ENCODE measurements around the gene ST6GAL2.

DNA sequence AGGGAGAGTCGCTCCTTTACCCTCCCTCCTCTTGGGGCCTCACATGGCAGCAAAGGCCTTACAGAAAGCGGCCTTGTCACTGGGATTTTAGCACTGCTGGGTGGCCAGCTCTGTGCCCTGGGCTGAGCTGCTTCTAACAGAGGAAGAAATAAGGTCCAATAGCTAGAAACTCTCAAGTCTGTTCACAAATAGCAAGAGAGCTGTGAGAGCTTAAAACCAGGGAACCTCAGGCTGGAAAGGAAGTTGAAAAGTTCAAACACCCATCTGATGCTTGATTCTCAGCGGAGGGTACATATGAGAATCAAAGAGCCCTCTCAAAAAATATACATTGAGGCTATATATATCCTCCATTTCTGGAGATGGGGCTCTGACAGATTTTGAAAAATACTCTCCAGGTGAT is 54.7 kb downstream of the ST6GAL2 start:
- TF ChIP-seq FOXA1 (IDR thresholded peaks at IDR 0.05) = no peak
- TF ChIP-seq GABPA (IDR thresholded peaks at IDR 0.05 in 1 of 2, conservative IDR thresholded peaks at IDR 0.05 in 1 of 2) = no peak
- TF ChIP-seq CTCF (IDR thresholded peaks at IDR 0.05; ENCODE audit: low read depth, low read length, missing input control) = no peak
- no peak for TF ChIP-seq ATF3 (IDR thresholded peaks at IDR 0.05)
- TF ChIP-seq, protein P1, sequence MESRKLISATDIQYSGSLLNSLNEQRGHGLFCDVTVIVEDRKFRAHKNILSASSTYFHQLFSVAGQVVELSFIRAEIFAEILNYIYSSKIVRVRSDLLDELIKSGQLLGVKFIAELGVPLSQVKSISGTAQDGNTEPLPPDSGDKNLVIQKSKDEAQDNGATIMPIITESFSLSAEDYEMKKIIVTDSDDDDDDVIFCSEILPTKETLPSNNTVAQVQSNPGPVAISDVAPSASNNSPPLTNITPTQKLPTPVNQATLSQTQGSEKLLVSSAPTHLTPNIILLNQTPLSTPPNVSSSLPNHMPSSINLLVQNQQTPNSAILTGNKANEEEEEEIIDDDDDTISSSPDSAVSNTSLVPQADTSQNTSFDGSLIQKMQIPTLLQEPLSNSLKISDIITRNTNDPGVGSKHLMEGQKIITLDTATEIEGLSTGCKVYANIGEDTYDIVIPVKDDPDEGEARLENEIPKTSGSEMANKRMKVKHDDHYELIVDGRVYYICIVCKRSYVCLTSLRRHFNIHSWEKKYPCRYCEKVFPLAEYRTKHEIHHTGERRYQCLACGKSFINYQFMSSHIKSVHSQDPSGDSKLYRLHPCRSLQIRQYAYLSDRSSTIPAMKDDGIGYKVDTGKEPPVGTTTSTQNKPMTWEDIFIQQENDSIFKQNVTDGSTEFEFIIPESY (IDR thresholded peaks at IDR 0.05) = no peak
- TF ChIP-seq YY1 (IDR thresholded peaks at IDR 0.05) = no peak
- TF ChIP-seq, protein P2, sequence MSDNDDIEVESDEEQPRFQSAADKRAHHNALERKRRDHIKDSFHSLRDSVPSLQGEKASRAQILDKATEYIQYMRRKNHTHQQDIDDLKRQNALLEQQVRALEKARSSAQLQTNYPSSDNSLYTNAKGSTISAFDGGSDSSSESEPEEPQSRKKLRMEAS (IDR thresholded peaks at IDR 0.05) = no peak
- TF ChIP-seq RAD21 (IDR thresholded peaks at IDR 0.05) = no peak
- no peak for TF ChIP-seq JUND (IDR thresholded peaks at IDR 0.05)

Data from liver (tissue), 3 donors.